Trophoblast cell (in vitro differentiated cells and primary cell): ENCODE measurements around the gene LRRC74B.

Experiments
- DNase-seq, 2 donors: peaks; one replicate each; pipeline ENCODE4 v3.0.0-alpha.2; 2016
- H2AFZ ChIP-seq: 2 replicates; pipeline ENCODE4 v1.6.1; 2013; ENCODE audit warnings: low read length, moderate library complexity, mild to moderate bottlenecking; ENCODE audit not compliant: insufficient read depth, poor library complexity
- H2AK5ac ChIP-seq: 2 replicates; pipeline ENCODE4 v1.6.1; 2013; ENCODE audit warnings: mild to moderate bottlenecking, low read length
- H2BK120ac ChIP-seq: 2 replicates; pipeline ENCODE4 v1.6.1; 2013; ENCODE audit warnings: low read length, mild to moderate bottlenecking, moderate library complexity; ENCODE audit not compliant: insufficient read depth, poor library complexity
- H2BK12ac ChIP-seq: 2 replicates; pipeline ENCODE4 v1.6.1; 2013; ENCODE audit warnings: mild to moderate bottlenecking, low read length, moderate library complexity
- H2BK5ac ChIP-seq: 2 replicates; pipeline ENCODE4 v1.6.1; 2013; ENCODE audit warnings: low read length, low read depth, moderate library complexity, mild to moderate bottlenecking; ENCODE audit not compliant: poor library complexity
- H3K14ac ChIP-seq: 2 replicates; pipeline ENCODE4 v1.6.1; 2013; ENCODE audit warnings: mild to moderate bottlenecking, low read length
- H3K18ac ChIP-seq: 2 replicates; pipeline ENCODE4 v1.6.1; 2013; ENCODE audit warnings: mild to moderate bottlenecking, low read length
- H3K23ac ChIP-seq: 2 replicates; pipeline ENCODE4 v1.6.1; 2013; ENCODE audit warnings: low read length
- H3K27ac ChIP-seq: 2 replicates; pipeline ENCODE4 v1.5.1; 2013; ENCODE audit warnings: low read depth, mild to moderate bottlenecking, inconsistent platforms, low read length, moderate library complexity
- H3K27me3 ChIP-seq: 2 replicates; pipeline ENCODE4 v1.6.1; 2013; ENCODE audit warnings: inconsistent platforms, mild to moderate bottlenecking, low read length, moderate library complexity; ENCODE audit not compliant: insufficient read depth
- H3K36me3 ChIP-seq, 2 experiments: 1 replicate in 1 of 2; 2 replicates in 1 of 2; pipeline ENCODE4 v1.6.1; 2013; ENCODE audit warnings: low read length in 2 of 2, mild to moderate bottlenecking in 2 of 2, moderate library complexity in 1 of 2; ENCODE audit not compliant: insufficient read depth in 2 of 2, control insufficient read depth in 1 of 2
- H3K4ac ChIP-seq: 2 replicates; pipeline ENCODE4 v1.6.1; 2013; ENCODE audit warnings: low read depth, mild to moderate bottlenecking, low read length, moderate library complexity
- H3K4me1 ChIP-seq, 2 experiments: 1 replicate in 1 of 2; 2 replicates in 1 of 2; pipeline ENCODE4 v1.6.1; 2013; ENCODE audit warnings: low read length in 2 of 2, mild to moderate bottlenecking in 2 of 2, moderate library complexity in 1 of 2; ENCODE audit not compliant: insufficient read depth in 2 of 2, control insufficient read depth in 1 of 2
- H3K4me2 ChIP-seq: 2 replicates; pipeline ENCODE4 v1.6.1; 2013; ENCODE audit warnings: inconsistent platforms, mild to moderate bottlenecking, low read length, moderate library complexity
- H3K4me3 ChIP-seq: 2 replicates; pipeline ENCODE4 v1.5.1; 2013; ENCODE audit warnings: mild to moderate bottlenecking, low read depth, low read length, inconsistent platforms
- H3K79me1 ChIP-seq: one replicate; pipeline ENCODE4 v1.6.1; 2013; ENCODE audit warnings: low read length
- H3K79me2 ChIP-seq: 2 replicates; pipeline ENCODE4 v1.6.1; 2013; ENCODE audit warnings: low read length, mild to moderate bottlenecking; ENCODE audit not compliant: control insufficient read depth, insufficient read depth, poor library complexity
- H3K9ac ChIP-seq: 2 replicates; pipeline ENCODE4 v1.6.1; 2013; ENCODE audit warnings: mild to moderate bottlenecking, low read length
- H3K9me3 ChIP-seq: 2 replicates; pipeline ENCODE4 v1.6.1; 2013; ENCODE audit warnings: low read depth, mild to moderate bottlenecking, control low read depth, inconsistent platforms, low read length; ENCODE audit not compliant: insufficient read depth
- H4K12ac ChIP-seq: 2 replicates; pipeline ENCODE4 v1.6.1; 2013; ENCODE audit warnings: low read depth, mild to moderate bottlenecking, low read length, moderate library complexity
- H4K8ac ChIP-seq: 2 replicates; pipeline ENCODE4 v1.6.1; 2013; ENCODE audit warnings: low read depth, mild to moderate bottlenecking, low read length, moderate library complexity
- H4K91ac ChIP-seq: one replicate; pipeline ENCODE4 v1.6.1; 2013; ENCODE audit warnings: low read depth, mild to moderate bottlenecking, low read length, moderate library complexity
- WGBS: extraction: QIAGEN DNeasy Blood & Tissue Kit; methylation state at CpG from one replicate; pipeline ENCODE4 v1.1.7; 2013; ENCODE audit warnings: missing lambda C conversion rate; ENCODE audit not compliant: insufficient read length, insufficient coverage; ENCODE audit errors: extremely low coverage; 5-methylcytosine and 5-hydroxymethylcytosine counted together

Gene LRRC74B

GRCh38 chr22:21073023-21073422 is 27.3 kb downstream of the LRRC74B start:
- H2AFZ ChIP-seq, result no peak overlapping the region
- no peak overlapping the region for H3K23ac ChIP-seq
- no peak overlapping the region for H3K4ac ChIP-seq
- H3K4me3 ChIP-seq, result no peak overlapping the region
- WGBS, result no CpG with 5 or more reads among the region's 3 CpGs
- no peaks in the 10 kb centered on the region for H3K27me3 ChIP-seq
- no peak overlapping the region for H4K91ac ChIP-seq
- H2BK120ac ChIP-seq, result no peak overlapping the region
- H3K9me3 ChIP-seq, result peaks cover 12% of the 10 kb centered on the region
- H2AK5ac ChIP-seq, result no peak overlapping the region
- no peaks in the 10 kb centered on the region for H3K4me1 ChIP-seq
- H3K4me2 ChIP-seq, result no peak overlapping the region
- H3K36me3 ChIP-seq, result no peaks in the 10 kb centered on the region
- no peak overlapping the region for H3K9ac ChIP-seq
- H2BK12ac ChIP-seq, result no peak overlapping the region
- H3K79me1 ChIP-seq, result no peaks in the 10 kb centered on the region
- H2BK5ac ChIP-seq, result no peak overlapping the region
- no peak overlapping the region for H3K14ac ChIP-seq
- no peak overlapping the region for H3K27ac ChIP-seq
- no peak overlapping the region for H3K18ac ChIP-seq
- H3K79me2 ChIP-seq, result no peaks in the 10 kb centered on the region
- peak in 1 of 2 donors; percentile 52 for DNase-seq
- no peak overlapping the region for H4K12ac ChIP-seq
- H4K8ac ChIP-seq, result no peak overlapping the region

DNA sequence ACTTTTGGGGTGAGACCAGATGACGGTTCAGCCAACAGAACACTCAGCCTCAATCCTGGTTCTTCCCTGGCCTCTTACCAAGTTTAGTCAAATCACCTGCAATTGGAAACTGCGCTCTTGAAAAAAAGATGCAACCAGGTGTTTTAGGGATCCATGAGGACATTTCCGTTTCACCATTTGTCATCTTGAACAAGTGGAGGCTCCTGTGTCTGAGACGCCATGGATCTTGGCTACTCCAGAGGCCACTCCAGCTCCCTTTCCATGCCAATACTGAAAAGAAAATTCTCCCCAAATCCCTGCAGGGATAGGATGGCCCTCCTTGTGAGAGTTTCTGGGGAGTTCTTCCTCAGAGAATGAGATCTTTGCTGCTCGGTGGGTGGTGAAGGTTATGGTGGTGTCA is 27.7 kb downstream of the LRRC74B start:
- Histone ChIP-seq H2AFZ (no peak overlapping the region), H4K12ac (no peak overlapping the region), H4K91ac (no peak overlapping the region), H2BK12ac (no peak overlapping the region), H3K23ac (no peak overlapping the region), H3K9ac (no peak overlapping the region), H3K4ac (no peak overlapping the region), H3K4me1 (no peaks in the 10 kb centered on the region), H3K27me3 (no peaks in the 10 kb centered on the region), H3K14ac (no peak overlapping the region), H3K79me2 (no peaks in the 10 kb centered on the region), H4K8ac (no peak overlapping the region), H3K9me3 (peaks cover 12% of the 10 kb centered on the region), H3K18ac (no peak overlapping the region), H3K36me3 (no peaks in the 10 kb centered on the region), H3K4me2 (no peak overlapping the region), H3K79me1 (no peaks in the 10 kb centered on the region), H3K27ac (no peak overlapping the region), H3K4me3 (no peak overlapping the region), H2BK120ac (no peak overlapping the region), H2BK5ac (no peak overlapping the region), H2AK5ac (no peak overlapping the region)
- no peak for DNase-seq
- no CpG with 5 or more reads among the region's 5 CpGs for WGBS

- H2AFZ ChIP-seq, result no peak overlapping the region
- peak; percentile 84 for DNase-seq
- no peak overlapping the region for H2BK12ac ChIP-seq
- H2BK5ac ChIP-seq, result no peak overlapping the region
- no peak overlapping the region for H3K14ac ChIP-seq
- H2BK120ac ChIP-seq, result no peak overlapping the region
- no peak overlapping the region for H3K4ac ChIP-seq
- no peak overlapping the region for H3K4me3 ChIP-seq
- H3K79me2 ChIP-seq, result no peaks in the 10 kb centered on the region
- H3K4me1 ChIP-seq, result no peaks in the 10 kb centered on the region
- H4K8ac ChIP-seq, result no peak overlapping the region
- H2AK5ac ChIP-seq, result no peak overlapping the region
- H3K36me3 ChIP-seq, result no peaks in the 10 kb centered on the region
- peaks cover 12% of the 10 kb centered on the region for H3K9me3 ChIP-seq
- H3K9ac ChIP-seq, result no peak overlapping the region
- no peak overlapping the region for H3K4me2 ChIP-seq
- WGBS, result no CpG with 5 or more reads among the region's 7 CpGs
- no peak overlapping the region for H4K12ac ChIP-seq
- H3K18ac ChIP-seq, result no peak overlapping the region
- no peak overlapping the region for H4K91ac ChIP-seq
- H3K79me1 ChIP-seq, result no peaks in the 10 kb centered on the region
- H3K23ac ChIP-seq, result no peak overlapping the region
- no peaks in the 10 kb centered on the region for H3K27me3 ChIP-seq
- H3K27ac ChIP-seq, result no peak overlapping the region
These were observed 28.5 kb downstream of the LRRC74B start for GRCh38 chr22:21074102-21074715.

- H3K9me3 ChIP-seq, result peaks cover 12% of the 10 kb centered on the region
- no peak overlapping the region for H3K4ac ChIP-seq
- no peaks in the 10 kb centered on the region for H3K36me3 ChIP-seq
- H3K23ac ChIP-seq, result no peak overlapping the region
- H3K18ac ChIP-seq, result no peak overlapping the region
- H3K4me3 ChIP-seq, result no peak overlapping the region
- H4K91ac ChIP-seq, result no peak overlapping the region
- H2BK12ac ChIP-seq, result no peak overlapping the region
- WGBS, result no CpG with 5 or more reads among the region's 14 CpGs
- DNase-seq, result no peak
- H3K79me2 ChIP-seq, result no peaks in the 10 kb centered on the region
- H3K4me2 ChIP-seq, result no peak overlapping the region
- no peak overlapping the region for H4K8ac ChIP-seq
- no peaks in the 10 kb centered on the region for H3K27me3 ChIP-seq
- no peak overlapping the region for H3K9ac ChIP-seq
- H2BK5ac ChIP-seq, result no peak overlapping the region
- H3K27ac ChIP-seq, result no peak overlapping the region
- no peak overlapping the region for H2BK120ac ChIP-seq
- H2AK5ac ChIP-seq, result no peak overlapping the region
- no peak overlapping the region for H2AFZ ChIP-seq
- no peaks in the 10 kb centered on the region for H3K79me1 ChIP-seq
- no peaks in the 10 kb centered on the region for H3K4me1 ChIP-seq
- no peak overlapping the region for H3K14ac ChIP-seq
- no peak overlapping the region for H4K12ac ChIP-seq
These were observed 29.9 kb downstream of the LRRC74B start for GRCh38 chr22:21075516-21076138.
